Activated naive CD4-positive, alpha-beta T cell (primary cell): ENCODE measurements around the gene PANX3.

Experiments
- DNase-seq, 4 experiments: peaks; one replicate each; lab custom pipeline; 2025; lab: John Stamatoyannopoulos, UW

The PANX3 gene

GRCh38 chr11:124657904-124658303, 46.7 kb downstream of the PANX3 start:
- DNase-seq = no peak

DNA sequence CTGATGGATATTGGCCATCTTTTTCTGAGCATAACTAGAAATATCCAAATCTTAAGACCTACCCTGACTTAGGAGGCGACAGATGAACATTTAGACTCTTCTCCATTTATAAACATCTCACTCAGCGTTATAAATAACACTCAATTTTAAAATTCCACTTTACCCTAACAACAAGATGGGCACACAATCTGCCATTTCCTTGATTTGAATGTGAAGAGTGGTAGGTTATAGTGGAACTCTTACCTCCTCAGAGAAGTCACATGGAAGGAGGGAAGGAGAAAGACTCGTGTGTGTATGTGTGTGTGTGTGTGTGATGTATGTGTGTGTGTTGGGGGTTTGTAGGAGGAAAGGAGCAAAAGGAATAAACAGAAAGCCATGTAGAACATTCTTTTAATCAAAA, 47.3 kb downstream of the PANX3 start:
- no peak for DNase-seq

DNA sequence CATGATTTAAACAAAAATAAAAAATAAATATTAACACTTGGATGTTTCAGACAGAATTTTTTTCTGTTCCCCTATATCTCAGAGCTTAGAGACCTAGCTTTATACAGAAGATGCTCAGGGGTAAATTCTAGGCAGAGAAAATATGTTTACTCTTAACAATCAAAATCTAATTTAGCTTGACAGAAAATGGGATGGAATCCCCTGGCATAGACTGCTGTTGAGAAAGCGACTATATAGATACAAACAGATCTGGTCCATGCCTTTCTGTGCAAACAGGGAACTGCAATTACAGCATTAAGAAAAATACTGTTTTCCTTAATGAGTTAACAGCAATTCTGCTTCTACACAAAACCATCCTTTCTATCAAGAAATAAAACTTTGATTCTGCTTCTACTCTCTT, 47.8 kb downstream of the PANX3 start:
- DNase-seq = no peak

DNA sequence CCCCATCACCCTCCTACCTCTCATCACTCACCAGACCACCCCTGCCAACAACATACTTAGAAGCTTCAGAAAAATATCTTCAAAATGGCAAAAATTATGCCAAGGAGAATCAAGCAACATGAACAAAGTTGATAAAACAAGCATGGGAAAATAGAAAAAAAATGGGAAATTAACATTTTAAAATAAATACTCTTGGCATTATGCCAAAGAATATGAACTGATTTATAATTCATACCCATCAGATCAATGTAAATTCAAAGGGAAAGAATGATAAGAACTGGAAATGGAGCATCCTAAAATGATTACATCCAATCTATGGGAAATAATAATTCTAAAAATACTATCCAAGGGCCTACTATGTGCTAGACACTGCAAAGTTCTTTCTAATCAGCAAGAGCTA, 50.3 kb downstream of the PANX3 start:
- DNase-seq = no peak

DNA sequence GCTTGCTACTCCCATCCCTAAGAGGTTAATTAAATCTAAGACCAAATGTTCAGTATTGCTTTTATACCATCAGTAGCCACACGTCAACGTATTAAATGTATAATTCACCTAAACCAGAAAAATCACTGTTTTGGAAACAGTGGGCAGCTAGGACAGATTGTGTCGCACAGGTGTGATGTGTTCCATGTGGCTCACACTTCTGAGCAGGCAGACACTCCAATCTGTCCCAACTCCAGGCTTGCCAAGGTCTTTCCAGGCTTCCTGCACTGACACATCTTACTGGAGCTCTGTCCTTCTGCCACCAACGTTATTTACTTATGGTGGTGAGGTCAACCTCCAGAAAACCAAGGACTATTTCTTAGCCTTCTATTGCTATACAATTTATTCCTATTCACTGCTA, 50.9 kb downstream of the PANX3 start:
- no peak for DNase-seq

GRCh38 chr11:124663861-124664260, 52.6 kb downstream of the PANX3 start:
- no peak for DNase-seq

DNA sequence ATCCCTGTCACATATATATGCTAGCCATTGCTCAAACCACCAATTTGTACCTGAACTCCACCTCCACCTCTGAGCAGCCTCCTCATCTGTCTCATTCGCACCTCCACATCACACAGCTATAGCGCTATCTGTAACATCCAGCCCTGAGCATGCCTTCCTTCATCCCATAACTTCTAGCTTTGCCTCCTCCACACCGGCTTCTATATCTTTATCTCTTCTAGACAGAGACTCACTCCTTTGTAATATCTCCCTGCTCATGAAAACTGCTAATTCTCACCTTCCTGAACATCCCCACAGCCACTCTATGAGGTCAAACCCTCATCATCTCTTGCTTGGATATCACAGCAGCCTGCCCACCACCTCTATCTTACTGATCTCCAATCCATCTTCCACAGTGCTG, 56.4 kb downstream of the PANX3 start:
- DNase-seq = no peak

GRCh38 chr11:124669193-124669592, 58.0 kb downstream of the PANX3 start:
- DNase-seq = peak in 2 of 4 experiments; percentile 3 to 7
